Measurements from ENCODE around the gene RPTN. TPM values are rescaled to one million over a fixed set of nuclear protein-coding genes. Genes with fewer than 3 reads are reported as not detected.

The RPTN gene
- total RNA-seq, 6 experiments from 2014 or later = not detected

GRCh38 chr1:152137215-152137614, 21.8 kb downstream of the RPTN start:
- H3K9me3 Mint-ChIP-seq = no peaks in the 10 kb centered on the region

GRCh38 chr1:152130186-152130585, 28.8 kb downstream of the RPTN start:
- DNase-seq = no peak
- peaks cover 5% of the 10 kb centered on the region; the same call in 1 of the 2 replicates for H3K4me1 Mint-ChIP-seq (ENCODE audit: low read depth)
- no peak overlapping the region for H3K4me3 Mint-ChIP-seq
- no peaks in the 10 kb centered on the region for H3K36me3 Mint-ChIP-seq (ENCODE audit: low read depth)
- no peaks in the 10 kb centered on the region for H3K9me3 Mint-ChIP-seq
- TF ChIP-seq, protein P1, sequence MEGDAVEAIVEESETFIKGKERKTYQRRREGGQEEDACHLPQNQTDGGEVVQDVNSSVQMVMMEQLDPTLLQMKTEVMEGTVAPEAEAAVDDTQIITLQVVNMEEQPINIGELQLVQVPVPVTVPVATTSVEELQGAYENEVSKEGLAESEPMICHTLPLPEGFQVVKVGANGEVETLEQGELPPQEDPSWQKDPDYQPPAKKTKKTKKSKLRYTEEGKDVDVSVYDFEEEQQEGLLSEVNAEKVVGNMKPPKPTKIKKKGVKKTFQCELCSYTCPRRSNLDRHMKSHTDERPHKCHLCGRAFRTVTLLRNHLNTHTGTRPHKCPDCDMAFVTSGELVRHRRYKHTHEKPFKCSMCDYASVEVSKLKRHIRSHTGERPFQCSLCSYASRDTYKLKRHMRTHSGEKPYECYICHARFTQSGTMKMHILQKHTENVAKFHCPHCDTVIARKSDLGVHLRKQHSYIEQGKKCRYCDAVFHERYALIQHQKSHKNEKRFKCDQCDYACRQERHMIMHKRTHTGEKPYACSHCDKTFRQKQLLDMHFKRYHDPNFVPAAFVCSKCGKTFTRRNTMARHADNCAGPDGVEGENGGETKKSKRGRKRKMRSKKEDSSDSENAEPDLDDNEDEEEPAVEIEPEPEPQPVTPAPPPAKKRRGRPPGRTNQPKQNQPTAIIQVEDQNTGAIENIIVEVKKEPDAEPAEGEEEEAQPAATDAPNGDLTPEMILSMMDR (IDR thresholded peaks at IDR 0.05) = no peak
- no peak overlapping the region for H3K27ac Mint-ChIP-seq
- peaks cover 5% of the 10 kb centered on the region for H3K27me3 Mint-ChIP-seq (ENCODE audit: insufficient read depth)

More at GRCh38 chr1:152137215-152137614, 21.8 kb downstream of the RPTN start:
- H3K36me3 Mint-ChIP-seq (ENCODE audit: low read depth) = no peaks in the 10 kb centered on the region
- H3K27ac Mint-ChIP-seq = no peak overlapping the region
- H3K4me1 Mint-ChIP-seq (ENCODE audit: low read depth) = no peaks in the 10 kb centered on the region
- H3K4me3 Mint-ChIP-seq = no peak overlapping the region
- H3K27me3 Mint-ChIP-seq (ENCODE audit: insufficient read depth) = peaks cover 8% of the 10 kb centered on the region; the same call in 1 of the 2 replicates
- DNase-seq = no peak
- TF ChIP-seq, protein P1 (IDR thresholded peaks at IDR 0.05) = no peak

GRCh38 chr1:152127673-152128072, 31.4 kb downstream of the RPTN start:
- Mint-ChIP-seq H3K36me3 (ENCODE audit: low read depth) (no peaks in the 10 kb centered on the region), H3K9me3 (no peaks in the 10 kb centered on the region), H3K4me3 (no peak overlapping the region), H3K4me1 (ENCODE audit: low read depth) (peaks cover 5% of the 10 kb centered on the region; the same call in 1 of the 2 replicates), H3K27ac (no peak overlapping the region), H3K27me3 (ENCODE audit: insufficient read depth) (peaks cover 13% of the 10 kb centered on the region)
- TF ChIP-seq, protein P1 (IDR thresholded peaks at IDR 0.05) = no peak
- no peak for DNase-seq

DNA sequence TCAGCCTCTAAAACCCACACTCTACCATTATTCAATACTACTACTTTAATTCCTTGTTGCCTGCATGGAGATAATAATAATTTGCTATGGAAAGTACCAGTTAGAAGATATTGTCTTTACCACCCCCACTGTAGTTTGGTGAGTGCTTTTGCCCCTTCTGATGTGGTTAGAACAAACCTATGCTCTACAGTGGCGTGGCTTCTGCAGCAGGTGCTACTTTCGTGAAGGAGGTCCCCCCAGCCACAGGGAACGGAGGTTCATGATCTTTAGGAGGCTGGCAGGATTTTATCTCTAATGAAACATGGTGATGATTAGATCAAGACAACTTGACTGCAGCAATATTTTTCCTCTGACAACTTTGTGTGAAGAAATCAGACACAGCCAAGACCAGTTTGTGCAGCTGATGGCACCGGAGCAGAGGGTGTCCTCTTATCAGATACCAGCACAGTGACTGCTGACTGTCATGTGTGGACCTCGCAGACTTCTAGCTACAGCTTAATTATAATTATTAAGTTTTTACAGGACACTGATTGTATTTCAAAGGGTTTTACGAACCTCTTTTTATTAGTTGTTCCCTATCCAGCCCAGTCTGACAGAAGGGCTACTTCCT, 33.1 kb downstream of the RPTN start:
- H3K9me3 Mint-ChIP-seq = no peaks in the 10 kb centered on the region
- peaks cover 22% of the 10 kb centered on the region for H3K27me3 Mint-ChIP-seq (ENCODE audit: insufficient read depth)

DNA sequence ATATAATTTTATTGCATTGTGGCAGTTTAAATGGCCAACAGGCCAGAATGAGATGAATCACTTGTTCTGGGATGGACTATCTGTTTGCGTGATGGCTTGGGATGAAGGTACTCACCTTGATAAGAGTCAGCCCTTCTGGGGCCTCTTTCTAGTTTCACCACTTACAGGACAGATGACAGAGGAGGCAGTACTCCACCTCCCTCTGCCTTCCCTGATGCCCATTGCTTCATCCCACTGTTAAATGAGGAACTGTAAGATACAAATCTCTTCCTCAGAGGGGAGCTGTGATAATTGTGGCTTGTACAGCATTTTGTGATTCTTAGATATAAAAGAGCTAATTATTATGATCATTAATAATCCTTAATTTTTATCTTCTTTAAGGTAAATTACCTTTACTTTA, 40.1 kb downstream of the RPTN start:
- Mint-ChIP-seq H3K36me3 (ENCODE audit: low read depth) (no peaks in the 10 kb centered on the region), H3K4me3 (no peak overlapping the region), H3K4me1 (ENCODE audit: low read depth) (no peaks in the 10 kb centered on the region), H3K27ac (no peak overlapping the region), H3K9me3 (no peaks in the 10 kb centered on the region), H3K27me3 (ENCODE audit: insufficient read depth) (peaks cover 29% of the 10 kb centered on the region)
- no peak for DNase-seq
- TF ChIP-seq, protein P1 (IDR thresholded peaks at IDR 0.05) = no peak

More for the DNA sequence above, 33.1 kb downstream of the RPTN start:
- no peak overlapping the region for H3K27ac Mint-ChIP-seq
- no peaks in the 10 kb centered on the region for H3K36me3 Mint-ChIP-seq (ENCODE audit: low read depth)
- TF ChIP-seq, protein P1 (IDR thresholded peaks at IDR 0.05) = no peak
- H3K4me1 Mint-ChIP-seq (ENCODE audit: low read depth) = peaks cover 5% of the 10 kb centered on the region; the same call in 1 of the 2 replicates
- DNase-seq = no peak
- H3K4me3 Mint-ChIP-seq = no peak overlapping the region
